Osteocyte (in vitro differentiated cells): Measurements from ENCODE around the gene ZNF57. TPM values are rescaled to one million over a fixed set of nuclear protein-coding genes. Genes with fewer than 3 reads are reported as not detected.
"Not testable (repeated sequence)": the region's sequence is repeated elsewhere in the genome, so short reads cannot be mapped to it uniquely, and the experiment has no call there.

Source experiments
- DNase-seq: peaks from one replicate; pipeline ENCODE4 v3.0.0; 2021; ENCODE audit warnings: mixed read lengths; ENCODE audit not compliant: unreplicated experiment; ENCODE audit errors: extremely low spot score
- H3K27ac Mint-ChIP-seq: one replicate; pipeline ENCODE4 v1.8.0; 2021; ENCODE audit warnings: mild to moderate bottlenecking, mixed read lengths; ENCODE audit not compliant: unreplicated experiment
- H3K27me3 Mint-ChIP-seq: one replicate; pipeline ENCODE4 v1.8.0; 2021; ENCODE audit warnings: mixed read lengths; ENCODE audit not compliant: unreplicated experiment
- H3K36me3 Mint-ChIP-seq: one replicate; pipeline ENCODE4 v1.8.0; 2021; ENCODE audit warnings: mixed read lengths; ENCODE audit not compliant: unreplicated experiment
- H3K4me1 Mint-ChIP-seq: one replicate; pipeline ENCODE4 v1.8.0; 2021; ENCODE audit warnings: mixed read lengths; ENCODE audit not compliant: unreplicated experiment
- H3K4me3 Mint-ChIP-seq: one replicate; pipeline ENCODE4 v1.8.0; 2021; ENCODE audit warnings: mild to moderate bottlenecking, moderate library complexity, mixed read lengths; ENCODE audit not compliant: unreplicated experiment
- H3K9me3 Mint-ChIP-seq: one replicate; pipeline ENCODE4 v1.8.0; 2021; ENCODE audit warnings: mixed read lengths; ENCODE audit not compliant: unreplicated experiment
- total RNA-seq: library from RNA; stranded (reverse); gene quantifications from 2 replicates; pipeline ENCODE4 v1.2.1, GENCODE V29; 2021
- TF ChIP-seq, protein P1 (sequence below): fragments of 200-600 bp; sonication (generic); IDR thresholded peaks from 2 replicates; pipeline ENCODE4 v1.5.0; 2021; ENCODE audit warnings: antibody characterized with exemption, mild to moderate bottlenecking, moderate library complexity

ZNF57 gene
- total RNA-seq, 1 donor from 2014 or later = 4.0 TPM

DNA sequence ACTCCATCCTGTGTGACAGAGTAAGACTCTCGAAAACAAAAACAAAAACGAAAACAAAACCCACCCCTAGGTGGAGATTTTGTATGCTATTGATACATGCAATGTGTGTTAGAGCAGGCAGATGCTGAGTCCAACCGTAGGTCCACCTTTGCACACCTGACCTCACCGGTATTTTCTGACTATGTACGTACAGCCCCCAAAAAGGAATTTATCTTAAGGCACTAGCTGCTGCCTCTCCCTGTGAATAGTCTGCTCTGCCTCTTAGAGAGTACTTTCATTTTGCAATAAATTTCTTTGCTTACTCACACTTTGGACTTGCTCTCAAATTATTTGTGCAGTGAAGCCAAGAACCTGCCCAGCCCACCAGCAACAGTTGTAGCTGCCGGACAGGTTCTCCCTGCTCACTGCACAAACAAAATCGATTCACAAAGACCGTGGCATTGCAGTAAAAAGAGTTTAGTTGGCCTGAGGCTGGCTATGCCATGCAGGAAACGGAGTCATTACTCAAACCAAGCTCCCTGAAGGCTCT is 52.3 kb downstream of the ZNF57 start:
- no peaks in the 10 kb centered on the region for H3K9me3 Mint-ChIP-seq
- H3K4me3 Mint-ChIP-seq = no peak overlapping the region
- H3K27me3 Mint-ChIP-seq = no peaks in the 10 kb centered on the region
- TF ChIP-seq, protein P1, sequence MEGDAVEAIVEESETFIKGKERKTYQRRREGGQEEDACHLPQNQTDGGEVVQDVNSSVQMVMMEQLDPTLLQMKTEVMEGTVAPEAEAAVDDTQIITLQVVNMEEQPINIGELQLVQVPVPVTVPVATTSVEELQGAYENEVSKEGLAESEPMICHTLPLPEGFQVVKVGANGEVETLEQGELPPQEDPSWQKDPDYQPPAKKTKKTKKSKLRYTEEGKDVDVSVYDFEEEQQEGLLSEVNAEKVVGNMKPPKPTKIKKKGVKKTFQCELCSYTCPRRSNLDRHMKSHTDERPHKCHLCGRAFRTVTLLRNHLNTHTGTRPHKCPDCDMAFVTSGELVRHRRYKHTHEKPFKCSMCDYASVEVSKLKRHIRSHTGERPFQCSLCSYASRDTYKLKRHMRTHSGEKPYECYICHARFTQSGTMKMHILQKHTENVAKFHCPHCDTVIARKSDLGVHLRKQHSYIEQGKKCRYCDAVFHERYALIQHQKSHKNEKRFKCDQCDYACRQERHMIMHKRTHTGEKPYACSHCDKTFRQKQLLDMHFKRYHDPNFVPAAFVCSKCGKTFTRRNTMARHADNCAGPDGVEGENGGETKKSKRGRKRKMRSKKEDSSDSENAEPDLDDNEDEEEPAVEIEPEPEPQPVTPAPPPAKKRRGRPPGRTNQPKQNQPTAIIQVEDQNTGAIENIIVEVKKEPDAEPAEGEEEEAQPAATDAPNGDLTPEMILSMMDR = no peak
- H3K36me3 Mint-ChIP-seq = peaks cover 1% of the 10 kb centered on the region
- H3K27ac Mint-ChIP-seq = no peak overlapping the region
- DNase-seq = no peak
- peaks cover 14% of the 10 kb centered on the region for H3K4me1 Mint-ChIP-seq

DNA sequence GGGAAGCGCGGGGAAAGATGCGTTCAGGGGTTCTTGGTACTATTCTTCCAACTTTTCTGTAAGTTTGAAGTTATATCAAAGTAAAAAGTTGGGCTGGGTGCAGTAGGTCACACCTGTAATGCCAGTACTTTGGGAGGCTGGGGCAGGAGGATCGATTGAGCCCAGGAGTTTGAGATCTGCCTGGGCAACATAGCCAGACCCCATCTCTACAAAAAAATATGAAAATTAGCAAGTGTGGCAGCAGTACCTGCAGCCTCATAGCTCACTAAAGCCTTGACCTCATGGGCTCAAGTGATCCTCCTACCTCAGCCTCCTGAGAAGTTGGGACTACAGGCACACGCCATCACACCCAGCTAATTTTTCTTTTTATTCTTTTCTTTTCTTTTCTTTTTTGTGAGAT is 56.4 kb downstream of the ZNF57 start:
- peaks cover 7% of the 10 kb centered on the region for H3K27me3 Mint-ChIP-seq
- H3K36me3 Mint-ChIP-seq = no peaks in the 10 kb centered on the region
- H3K9me3 Mint-ChIP-seq = no peaks in the 10 kb centered on the region
- peaks cover 3% of the 10 kb centered on the region for H3K4me1 Mint-ChIP-seq
- no peak overlapping the region for H3K27ac Mint-ChIP-seq
- TF ChIP-seq, protein P1 = no peak
- no peak for DNase-seq
- no peak overlapping the region for H3K4me3 Mint-ChIP-seq

DNA sequence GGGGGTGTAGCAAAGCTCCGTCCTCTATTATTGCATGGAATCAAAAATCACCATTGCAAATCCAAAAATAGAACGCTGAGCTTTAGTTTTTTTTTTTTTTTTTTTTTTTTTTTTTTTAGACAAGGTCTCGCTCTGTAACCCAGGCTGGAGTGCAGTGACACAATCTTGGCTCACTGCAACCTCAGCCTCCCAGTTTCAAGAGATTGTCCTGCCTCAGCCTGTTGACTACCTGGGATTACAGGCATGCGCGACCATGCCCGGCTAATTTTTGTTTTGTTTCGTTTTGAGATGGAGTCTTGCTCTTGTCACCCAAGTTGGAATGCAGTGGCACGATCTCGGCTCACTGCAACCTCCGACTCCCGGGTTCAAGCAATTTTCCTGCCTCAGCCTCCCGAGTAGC is 59.4 kb downstream of the ZNF57 start:
- H3K4me1 Mint-ChIP-seq = peaks cover 5% of the 10 kb centered on the region
- peaks cover 7% of the 10 kb centered on the region for H3K27me3 Mint-ChIP-seq
- no peak overlapping the region for H3K27ac Mint-ChIP-seq
- H3K4me3 Mint-ChIP-seq = no peak overlapping the region
- no peak for DNase-seq
- TF ChIP-seq, protein P1 = no peak
- no peaks in the 10 kb centered on the region for H3K9me3 Mint-ChIP-seq
- H3K36me3 Mint-ChIP-seq = no peaks in the 10 kb centered on the region

DNA sequence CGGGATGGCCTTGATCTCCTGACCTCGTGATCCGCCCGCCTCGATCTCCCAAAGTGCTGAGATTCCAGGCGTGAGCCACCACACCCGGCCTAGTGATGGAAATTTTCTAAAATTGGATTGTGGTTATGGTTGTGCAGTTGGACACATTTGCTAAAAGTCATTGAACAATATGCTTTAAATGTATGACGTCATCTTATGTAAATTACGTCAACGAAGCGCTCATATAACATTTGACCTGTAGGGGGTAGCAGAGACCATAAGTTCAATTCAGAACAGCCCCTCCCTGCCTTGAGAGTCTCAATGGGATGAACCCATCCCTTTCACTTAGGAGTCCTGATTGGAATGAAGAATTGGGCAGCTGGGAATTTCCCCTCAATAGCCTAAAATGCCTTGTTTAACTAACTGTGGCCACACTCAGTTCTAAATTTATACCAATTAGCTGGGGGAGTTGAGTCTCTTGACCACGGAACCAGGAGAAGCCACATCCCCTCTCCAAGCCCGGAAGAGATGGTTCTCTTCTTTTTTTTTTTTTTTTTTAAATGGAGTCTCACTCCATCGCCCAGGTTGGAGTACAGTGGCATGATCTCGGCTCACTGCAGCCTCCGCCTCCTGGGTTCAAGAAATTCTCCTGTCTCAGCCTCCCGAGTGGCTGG is 61.4 kb downstream of the ZNF57 start:
- Mint-ChIP-seq H3K9me3 (no peaks in the 10 kb centered on the region), H3K4me3 (peak overlapping the region; percentile 44), H3K36me3 (no peaks in the 10 kb centered on the region), H3K27me3 (peaks cover 7% of the 10 kb centered on the region), H3K27ac (no peak overlapping the region), H3K4me1 (peaks cover 5% of the 10 kb centered on the region)
- DNase-seq = peak; percentile 86
- TF ChIP-seq, protein P1 = peak; percentile 81

DNA sequence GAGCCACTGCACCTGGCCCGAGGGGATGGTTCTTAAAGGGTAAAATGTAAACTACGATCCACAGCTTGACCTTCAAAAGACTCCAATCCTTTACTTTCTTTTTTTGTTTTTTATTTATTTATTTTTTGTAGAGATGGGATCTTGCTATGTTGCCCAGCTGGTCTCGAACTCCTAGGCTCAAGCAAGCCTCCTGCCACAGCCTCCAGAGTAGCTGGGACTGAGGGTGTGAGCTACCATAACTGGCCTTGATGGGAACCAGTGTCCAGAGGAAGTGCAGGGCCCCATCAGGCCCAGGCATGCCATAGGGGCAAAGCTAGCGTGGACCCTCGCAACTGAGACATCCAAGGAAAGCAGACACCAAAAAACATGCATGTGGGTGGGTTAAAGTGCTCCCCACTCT is 62.4 kb downstream of the ZNF57 start:
- Mint-ChIP-seq H3K4me1 (peaks cover 5% of the 10 kb centered on the region), H3K4me3 (no peak overlapping the region), H3K9me3 (no peaks in the 10 kb centered on the region), H3K27me3 (peaks cover 7% of the 10 kb centered on the region), H3K36me3 (no peaks in the 10 kb centered on the region), H3K27ac (no peak overlapping the region)
- TF ChIP-seq, protein P1 = no peak
- no peak for DNase-seq

DNA sequence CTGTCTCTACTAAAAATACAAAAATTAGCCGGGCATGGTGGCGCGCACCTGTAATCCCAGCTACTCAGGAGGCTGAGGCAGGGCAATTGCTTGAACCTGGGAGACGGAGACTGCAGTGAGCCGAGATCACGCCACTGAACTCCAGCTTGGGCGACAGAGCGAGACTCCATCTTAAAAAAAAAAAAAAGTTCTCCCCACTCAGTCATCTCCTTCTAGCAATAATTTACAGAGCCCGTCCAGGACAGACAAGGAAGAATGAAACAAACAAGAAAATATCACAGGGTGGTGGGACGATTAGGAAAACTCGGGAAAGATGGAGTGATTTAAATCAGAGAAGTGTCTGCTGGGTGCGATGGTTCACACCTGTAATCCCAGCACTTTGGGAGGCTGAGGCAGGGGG is 62.9 kb downstream of the ZNF57 start:
- H3K4me3 Mint-ChIP-seq, DNase-seq, H3K27me3 Mint-ChIP-seq, H3K36me3 Mint-ChIP-seq, H3K4me1 Mint-ChIP-seq, H3K27ac Mint-ChIP-seq, H3K9me3 Mint-ChIP-seq: not testable (repeated sequence)
